H9 (cell line): ENCODE data around the gene DNAH8. TPM values are rescaled to one million over a fixed set of nuclear protein-coding genes. Genes with fewer than 3 reads are reported as not detected.

ENCODE experiments used
- DNase-seq: peaks from one replicate; pipeline ENCODE4 v3.0.0-alpha.2; 2017
- H2AFZ ChIP-seq: one replicate; pipeline ENCODE4 v1.6.1; 2013; ENCODE audit warnings: mild to moderate bottlenecking, low read length, control low read depth, moderate library complexity
- H2AK5ac ChIP-seq: 2 replicates; pipeline ENCODE4 v1.6.1; 2013; ENCODE audit warnings: low read length, control low read depth, mixed read lengths; ENCODE audit not compliant: insufficient read length
- H2BK120ac ChIP-seq: one replicate; pipeline ENCODE4 v1.6.1; 2013; ENCODE audit warnings: low read depth, mild to moderate bottlenecking, low read length, control low read depth, inconsistent platforms; ENCODE audit not compliant: poor library complexity, severe bottlenecking
- H2BK12ac ChIP-seq: 2 replicates; pipeline ENCODE4 v1.6.1; 2013; ENCODE audit warnings: low read length, control low read depth, mixed read lengths, low read depth; ENCODE audit not compliant: insufficient read length
- H2BK15ac ChIP-seq: 2 replicates; pipeline ENCODE4 v1.6.1; 2013; ENCODE audit warnings: low read depth, low read length, control low read depth
- H2BK20ac ChIP-seq: one replicate; pipeline ENCODE4 v1.6.1; 2013; ENCODE audit warnings: low read depth, mild to moderate bottlenecking, low read length, control low read depth, inconsistent platforms; ENCODE audit not compliant: poor library complexity, severe bottlenecking
- H2BK5ac ChIP-seq: 2 replicates; pipeline ENCODE4 v1.6.1; 2013; ENCODE audit warnings: low read length, control low read depth, mixed read lengths; ENCODE audit not compliant: insufficient read length
- H3K14ac ChIP-seq: 2 replicates; pipeline ENCODE4 v1.6.1; 2013; ENCODE audit warnings: low read length, control low read depth; ENCODE audit not compliant: insufficient read depth
- H3K18ac ChIP-seq: 2 replicates; pipeline ENCODE4 v1.6.1; 2013; ENCODE audit warnings: low read depth, mild to moderate bottlenecking, mixed read lengths, low read length, control low read depth; ENCODE audit not compliant: insufficient read length
- H3K23ac ChIP-seq: 2 replicates; pipeline ENCODE4 v1.6.1; 2013; ENCODE audit warnings: low read length, control low read depth, mixed read lengths, low read depth; ENCODE audit not compliant: insufficient read length
- H3K23me2 ChIP-seq: 2 replicates; pipeline ENCODE4 v1.6.1; 2013; ENCODE audit warnings: low read depth, mild to moderate bottlenecking, mixed read lengths, low read length, control low read depth; ENCODE audit not compliant: insufficient read length, poor library complexity, severe bottlenecking
- H3K27ac ChIP-seq: 2 replicates; pipeline ENCODE4 v1.5.1; 2013; ENCODE audit warnings: low read length, control low read depth, mixed read lengths, low read depth; ENCODE audit not compliant: insufficient read length
- H3K27me3 ChIP-seq: 2 replicates; pipeline ENCODE4 v1.6.1; 2013; ENCODE audit warnings: low read length, control low read depth, inconsistent platforms; ENCODE audit not compliant: insufficient read depth
- H3K4ac ChIP-seq: 2 replicates; pipeline ENCODE4 v1.6.1; 2013; ENCODE audit warnings: low read depth, mild to moderate bottlenecking, control low read depth, inconsistent platforms, low read length, moderate library complexity
- H3K4me1 ChIP-seq: 2 replicates; pipeline ENCODE4 v1.6.1; 2013; ENCODE audit warnings: low read length, control low read depth, inconsistent platforms; ENCODE audit not compliant: insufficient read depth
- H3K4me2 ChIP-seq: 2 replicates; pipeline ENCODE4 v1.6.1; 2013; ENCODE audit warnings: low read length, control low read depth, mixed read lengths; ENCODE audit not compliant: insufficient read length, insufficient read depth
- H3K56ac ChIP-seq: 2 replicates; pipeline ENCODE4 v1.6.1; 2013; ENCODE audit warnings: low read depth, mild to moderate bottlenecking, mixed read lengths, low read length, control low read depth; ENCODE audit not compliant: insufficient read length
- H3K79me1 ChIP-seq: 2 replicates; pipeline ENCODE4 v1.6.1; 2013; ENCODE audit warnings: low read depth, mild to moderate bottlenecking, moderate library complexity, low read length, control low read depth, inconsistent platforms; ENCODE audit not compliant: insufficient read depth, poor library complexity, severe bottlenecking
- H3K79me2 ChIP-seq: 2 replicates; pipeline ENCODE4 v1.6.1; 2013; ENCODE audit warnings: low read length, control low read depth, inconsistent platforms; ENCODE audit not compliant: insufficient read depth
- H3K9ac ChIP-seq: 2 replicates; pipeline ENCODE4 v1.6.1; 2013; ENCODE audit warnings: low read length, control low read depth, mixed read lengths; ENCODE audit not compliant: insufficient read length; ENCODE audit errors: extremely low read depth
- H3K9me3 ChIP-seq: one replicate; pipeline ENCODE4 v1.6.1; 2013; ENCODE audit warnings: low read depth, low read length, inconsistent platforms; ENCODE audit not compliant: control insufficient read depth
- H3T11ph ChIP-seq: one replicate; pipeline ENCODE4 v1.6.1; 2013; ENCODE audit warnings: mild to moderate bottlenecking, low read length, control low read depth, inconsistent platforms
- H4K20me1 ChIP-seq: one replicate; pipeline ENCODE4 v1.6.1; 2013; ENCODE audit not compliant: control insufficient read depth, insufficient read length, insufficient read depth
- H4K5ac ChIP-seq: 2 replicates; pipeline ENCODE4 v1.6.1; 2013; ENCODE audit warnings: low read depth, mild to moderate bottlenecking, mixed read lengths, low read length, control low read depth; ENCODE audit not compliant: insufficient read length
- H4K8ac ChIP-seq: replicated peaks from 2 replicates; pipeline ENCODE4 v1.6.1; 2013; ENCODE audit warnings: low read length, control low read depth, mixed read lengths, low read depth; ENCODE audit not compliant: insufficient read length
- H4K91ac ChIP-seq: 2 replicates; pipeline ENCODE4 v1.6.1; 2013; ENCODE audit warnings: low read depth, mild to moderate bottlenecking, moderate library complexity, mixed read lengths, low read length, control low read depth; ENCODE audit not compliant: insufficient read length
- H3K27ac Mint-ChIP-seq, 3 experiments: 2 replicates in 2 of 3; 3 replicates in 1 of 3; pipeline ENCODE4 v1.8.0; 2020 to 2021; ENCODE audit warnings: mixed read lengths in 3 of 3, mild to moderate bottlenecking in 1 of 3, moderate library complexity in 1 of 3
- H3K27me3 Mint-ChIP-seq: 2 replicates; pipeline ENCODE4 v1.8.0; 2021; ENCODE audit warnings: low read depth, mild to moderate bottlenecking, moderate library complexity, mixed read lengths
- H3K36me3 Mint-ChIP-seq, 3 experiments: 2 replicates in 2 of 3; 3 replicates in 1 of 3; pipeline ENCODE4 v1.8.0; 2020 to 2021; ENCODE audit warnings: low read depth in 3 of 3, mixed read lengths in 3 of 3; ENCODE audit not compliant: insufficient read depth in 1 of 3
- H3K4me1 Mint-ChIP-seq, 2 experiments: 2 replicates each; pipeline ENCODE4 v1.8.0; 2020; ENCODE audit warnings: mixed read lengths in 2 of 2
- H3K4me3 Mint-ChIP-seq, 2 experiments: 2 replicates in 1 of 2; 3 replicates in 1 of 2; pipeline ENCODE4 v1.8.0; 2020 to 2021; ENCODE audit warnings: mild to moderate bottlenecking in 2 of 2, mixed read lengths in 2 of 2, moderate library complexity in 1 of 2
- H3K9me3 Mint-ChIP-seq, 2 experiments: 2 replicates in 1 of 2; 3 replicates in 1 of 2; pipeline ENCODE4 v1.8.0; 2020; ENCODE audit warnings: mild to moderate bottlenecking in 2 of 2, mixed read lengths in 2 of 2, moderate library complexity in 1 of 2
- CTCF ChIP-seq: fragments of 200-600 bp; sonication (generic); conservative IDR thresholded peaks from 3 replicates; pipeline ENCODE4 v1.8.0; 2021; ENCODE audit warnings: antibody characterized with exemption, mild to moderate bottlenecking
- WGBS: extraction: QIAGEN DNeasy Blood & Tissue Kit; methylation state at CpG from one replicate; pipeline ENCODE4 v1.1.7; 2013; ENCODE audit warnings: missing lambda C conversion rate, low lambda C conversion rate, mixed read lengths; ENCODE audit not compliant: insufficient read length; ENCODE audit errors: extremely low coverage; 5-methylcytosine and 5-hydroxymethylcytosine counted together
- total RNA-seq: library from RNA; stranded (reverse); gene quantifications from 2 replicates; pipeline ENCODE4 v1.2.1, GENCODE V29; 2021

The DNAH8 gene
- total RNA-seq, 1 experiment from 2014 or later = not detected

GRCh38 chr6:39003492-39003891, 288.4 kb downstream of the DNAH8 start:
- no peak for DNase-seq
- peaks cover 3 to 6% of the 10 kb centered on the region in 2 experiments; a peak in 3 of 4 replicates for H3K4me1 Mint-ChIP-seq

More at GRCh38 chr6:39003492-39003891, 288.4 kb downstream of the DNAH8 start:
- Mint-ChIP-seq H3K9me3 (no peaks in the 10 kb centered on the region), H3K4me3 (no peak overlapping the region), H3K27ac (no peak overlapping the region), H3K27me3 (peaks cover 45% of the 10 kb centered on the region), H3K36me3 (no peaks in the 10 kb centered on the region)
- no CpG with 5 or more reads among the region's 1 CpG for WGBS
- Histone ChIP-seq H2BK12ac (no peak overlapping the region), H3K56ac (no peak overlapping the region), H3K9ac (no peak overlapping the region), H3K4me1 (no peaks in the 10 kb centered on the region), H3K79me2 (no peaks in the 10 kb centered on the region), H3K18ac (no peak overlapping the region), H3K23ac (no peak overlapping the region), H3K23me2 (no peaks in the 10 kb centered on the region), H2BK120ac (no peak overlapping the region), H4K91ac (no peak overlapping the region), H4K8ac (no peak overlapping the region), H3K79me1 (no peaks in the 10 kb centered on the region), H2AK5ac (no peak overlapping the region), H4K5ac (no peak overlapping the region), H3T11ph (no peak overlapping the region), H2BK5ac (no peak overlapping the region), H4K20me1 (no peaks in the 10 kb centered on the region), H3K4ac (no peak overlapping the region), H3K27ac (no peak overlapping the region), H3K9me3 (no peaks in the 10 kb centered on the region), H3K4me2 (no peak overlapping the region), H2BK20ac (no peak overlapping the region), H3K27me3 (no peaks in the 10 kb centered on the region), H3K14ac (no peak overlapping the region), H2BK15ac (no peak overlapping the region), H2AFZ (no peak overlapping the region)
- no peak for TF ChIP-seq CTCF
